Hematopoietic multipotent progenitor cell treated with erythropoietin and hydrocortisone succinate and interleukin-3 and kit ligand, for 8 days (in vitro differentiated cells): ENCODE results near the gene AMPD3.

ENCODE experiments used
- DNase-seq: peaks from one replicate; pipeline ENCODE4 v3.0.0-alpha.2; 2015

The AMPD3 gene

GRCh38 chr11:10506008-10506370, 50.9 kb downstream of the AMPD3 start:
- no peak for DNase-seq

DNA sequence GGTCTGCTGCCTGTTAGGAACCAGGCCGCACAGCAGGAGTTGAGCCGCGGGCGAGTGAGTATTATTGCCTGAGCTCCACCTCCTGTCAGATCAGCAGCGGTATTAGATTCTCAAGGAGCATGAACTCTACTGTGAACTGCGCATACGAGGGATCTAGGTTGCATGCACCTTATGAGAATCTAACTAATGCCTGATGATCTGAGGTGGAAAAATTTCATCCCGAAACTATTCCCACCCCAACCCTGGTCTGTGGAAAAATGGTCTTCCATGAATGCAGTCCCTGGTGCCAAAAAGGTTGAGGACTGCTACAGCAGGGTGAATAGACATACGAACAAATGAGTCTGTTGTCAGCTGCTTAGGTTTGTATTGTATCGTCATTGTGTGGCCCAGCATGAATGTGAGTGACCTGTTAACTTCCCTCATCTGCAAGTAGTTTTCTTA, 56.1 kb downstream of the AMPD3 start:
- DNase-seq: no peak

DNA sequence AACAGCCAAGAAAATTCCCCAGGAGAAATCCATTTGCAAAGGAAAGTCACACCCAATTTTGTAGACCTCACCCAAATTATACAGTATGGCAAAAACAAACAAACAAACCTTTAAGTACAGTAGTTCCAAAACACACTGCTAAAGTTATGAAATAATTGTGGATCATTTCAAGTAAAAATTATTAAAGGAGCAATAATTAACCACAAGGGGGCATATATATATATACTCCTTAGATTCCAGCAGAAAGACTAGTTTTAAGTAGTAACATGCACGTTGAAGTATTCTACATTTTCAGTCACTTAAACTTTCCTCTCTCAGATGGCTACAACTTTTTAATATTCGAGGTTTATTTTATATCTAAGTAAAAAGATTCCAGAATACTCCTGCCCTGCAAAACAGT, 59.1 kb downstream of the AMPD3 start:
- DNase-seq: peak; percentile 22

GRCh38 chr11:10514709-10515108, 59.6 kb downstream of the AMPD3 start:
- no peak for DNase-seq

DNA sequence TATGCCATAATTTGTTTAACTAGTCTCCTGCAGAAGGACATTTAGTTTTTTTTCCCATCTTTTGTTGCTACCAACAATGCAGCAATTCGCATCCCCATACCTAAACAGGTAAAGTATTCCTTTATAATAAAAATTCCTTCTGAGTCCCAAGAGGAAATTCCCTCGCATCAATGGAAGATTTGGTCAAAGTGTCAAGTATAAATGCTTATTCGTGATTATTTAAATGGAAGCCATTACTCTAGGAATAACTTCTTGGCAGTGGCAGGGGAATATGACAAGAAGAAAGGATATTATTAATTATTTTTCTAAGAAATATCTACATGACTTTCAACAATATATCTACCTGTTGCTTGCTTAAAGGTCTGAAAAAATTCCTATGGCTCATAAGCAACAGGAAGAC, 60.4 kb downstream of the AMPD3 start:
- no peak for DNase-seq

GRCh38 chr11:10518123-10518522, 63.1 kb downstream of the AMPD3 start:
- DNase-seq: no peak

DNA sequence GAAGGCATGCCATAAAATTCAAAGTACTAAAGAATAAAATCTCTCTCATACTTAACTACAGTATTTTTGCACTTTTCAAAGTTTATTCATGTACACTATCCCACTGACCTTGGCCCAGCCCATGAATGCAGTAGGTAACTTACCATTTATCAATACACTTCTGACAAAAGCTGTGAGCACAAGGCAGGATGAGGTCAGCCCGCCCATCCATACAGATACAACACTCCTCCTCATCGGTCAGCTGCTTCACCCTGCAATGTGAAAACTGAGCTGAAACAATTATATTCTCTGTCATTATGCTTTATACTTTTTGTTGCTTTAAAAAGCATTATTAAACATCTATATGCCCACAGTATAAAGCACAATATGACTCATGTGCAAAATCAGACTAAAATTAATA, 63.8 kb downstream of the AMPD3 start:
- DNase-seq: no peak

GRCh38 chr11:10519630-10520029, 64.6 kb downstream of the AMPD3 start:
- DNase-seq: no peak

DNA sequence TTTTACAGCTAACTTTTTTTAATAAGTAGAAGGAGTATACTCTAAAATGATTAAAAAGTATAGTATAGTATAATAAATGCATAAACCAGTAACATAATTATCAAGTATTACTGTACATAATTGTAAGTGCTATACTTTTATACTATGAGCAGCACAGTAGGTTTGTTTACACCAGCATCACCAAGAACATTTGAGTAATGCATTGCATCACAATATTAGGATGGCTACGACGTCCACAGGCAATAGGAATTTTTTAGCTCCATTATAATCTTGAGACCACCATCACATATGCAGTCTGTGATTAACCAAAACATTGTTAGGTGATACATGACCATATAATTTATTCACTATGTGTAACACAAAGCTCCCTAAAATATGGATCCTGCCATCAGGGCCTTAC, 65.5 kb downstream of the AMPD3 start:
- no peak for DNase-seq

GRCh38 chr11:10522276-10522675, 67.2 kb downstream of the AMPD3 start:
- DNase-seq: no peak

DNA sequence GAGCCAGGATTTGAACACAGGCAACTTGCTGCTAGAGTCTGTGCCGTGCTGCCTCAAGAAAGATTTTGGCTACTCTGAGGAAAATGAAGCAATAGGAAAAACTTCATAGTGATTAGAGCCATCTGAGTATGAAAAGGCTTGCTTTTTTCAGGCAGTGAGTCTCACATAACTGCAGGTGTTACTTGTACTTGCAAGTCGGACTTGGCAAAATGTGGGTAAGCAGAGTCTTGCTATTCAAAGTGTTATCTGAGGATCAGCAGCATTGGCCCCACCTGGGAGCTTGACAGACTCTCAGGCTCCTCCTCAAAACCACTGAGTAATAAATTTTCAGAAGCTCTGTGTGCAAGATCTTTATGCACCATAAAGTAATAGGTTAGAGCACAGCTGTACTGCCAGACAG, 67.9 kb downstream of the AMPD3 start:
- DNase-seq: no peak

GRCh38 chr11:10524471-10524870, 69.4 kb downstream of the AMPD3 start:
- no peak for DNase-seq

- no peak for DNase-seq
Measured at GRCh38 chr11:10526974-10527918, 72.2 kb downstream of the AMPD3 start.

DNA sequence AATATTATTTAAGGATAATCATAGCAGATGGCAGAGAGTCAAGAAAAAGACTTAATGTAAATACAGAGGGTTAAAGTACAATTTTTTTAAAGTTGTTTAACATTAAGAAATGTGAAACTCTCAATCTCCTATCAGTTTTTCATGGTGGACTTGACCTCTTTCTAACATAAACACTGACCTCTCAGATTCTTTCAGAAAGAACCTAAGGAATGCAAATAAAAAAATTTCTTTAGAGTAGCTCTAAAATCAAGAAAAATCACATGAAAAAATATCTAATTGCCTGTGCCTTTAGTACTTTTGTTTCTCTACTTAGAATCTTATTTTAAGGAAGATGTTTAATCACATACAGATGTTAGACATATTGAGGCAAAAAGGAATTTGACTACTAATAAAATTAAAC, 73.1 kb downstream of the AMPD3 start:
- DNase-seq: no peak

GRCh38 chr11:10529279-10529678, 74.2 kb downstream of the AMPD3 start:
- DNase-seq: no peak

DNA sequence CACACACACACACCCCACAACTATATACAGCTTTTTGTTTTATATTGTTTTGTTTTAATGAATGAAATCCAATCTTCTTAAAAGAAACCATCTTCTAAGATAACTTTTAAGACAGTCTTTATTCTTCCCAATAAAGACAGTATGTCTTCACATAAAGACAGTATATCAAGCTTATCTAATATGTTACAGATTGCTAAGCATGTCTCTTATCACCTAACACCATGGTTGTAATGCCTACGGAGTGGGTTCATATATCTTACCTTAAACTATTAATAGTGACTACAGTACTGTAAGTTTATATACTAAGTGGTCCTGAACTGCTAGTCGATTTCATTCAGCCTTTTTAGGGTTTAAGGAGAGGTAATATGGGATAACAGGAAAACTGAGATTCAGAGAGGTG, 77.5 kb downstream of the AMPD3 start:
- DNase-seq: peak; percentile 52

- DNase-seq: no peak
Measured at GRCh38 chr11:10533323-10533722, 78.3 kb downstream of the AMPD3 start.

- no peak for DNase-seq
Measured at GRCh38 chr11:10534316-10534715, 79.3 kb downstream of the AMPD3 start.

DNA sequence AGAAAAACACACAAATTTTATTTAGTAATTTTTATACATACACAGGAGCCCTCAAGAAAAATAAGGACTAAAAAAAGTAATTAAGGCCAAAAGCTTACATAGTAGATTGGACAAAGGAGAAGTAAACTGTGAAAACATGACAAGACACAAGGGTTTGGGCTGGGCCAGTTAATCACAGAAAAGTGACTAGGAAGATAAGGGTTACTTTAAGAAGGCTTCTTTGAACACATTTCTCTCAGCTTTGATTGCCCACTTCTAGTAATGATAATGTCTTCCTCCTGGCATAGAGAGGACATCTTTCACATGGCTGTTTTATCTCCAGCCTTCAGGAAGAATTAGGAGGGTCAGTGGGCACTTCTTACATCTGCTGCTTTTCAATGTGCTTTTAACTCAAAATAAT, 82.5 kb downstream of the AMPD3 start:
- DNase-seq: peak; percentile 66

DNA sequence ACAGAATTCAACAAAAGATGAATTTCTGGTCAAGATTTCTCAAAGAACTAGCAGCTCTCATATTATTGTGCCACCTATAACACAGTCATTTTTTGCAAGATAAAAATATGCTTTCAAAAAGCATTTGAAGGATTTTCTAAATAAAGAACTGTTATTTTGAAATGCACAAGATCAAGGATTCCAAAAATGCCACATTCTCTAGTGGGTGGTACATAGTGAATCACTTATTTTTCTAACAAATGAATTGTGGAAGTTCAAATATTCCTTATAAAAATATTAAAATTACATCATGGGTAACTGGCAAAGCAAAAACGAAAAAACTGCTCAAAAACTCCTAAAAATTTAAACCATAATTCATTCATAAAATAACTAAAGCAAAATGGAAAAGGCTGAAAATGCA, 83.9 kb downstream of the AMPD3 start:
- DNase-seq: no peak

DNA sequence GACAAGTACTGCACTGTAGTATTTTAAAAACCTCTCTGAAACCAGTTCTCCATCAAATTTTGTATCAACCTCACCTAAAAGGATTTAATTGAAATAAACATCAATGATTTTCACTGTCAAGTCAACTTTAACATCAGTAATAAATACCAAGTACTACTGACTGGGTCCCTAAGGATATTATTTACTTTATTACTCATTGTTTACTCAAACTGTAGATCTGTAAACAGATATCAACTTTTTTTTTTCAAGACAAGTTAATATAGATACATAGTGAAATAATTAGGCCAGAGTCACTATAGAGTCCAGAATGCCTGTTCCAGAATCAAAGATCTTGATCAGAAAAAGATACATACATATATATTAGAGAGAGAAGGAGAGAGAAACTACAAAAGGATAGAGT, 84.3 kb downstream of the AMPD3 start:
- no peak for DNase-seq

GRCh38 chr11:10540546-10540914, 85.5 kb downstream of the AMPD3 start:
- DNase-seq: no peak

- peak; percentile 91 for DNase-seq
Measured at GRCh38 chr11:10540915-10541560, 86.0 kb downstream of the AMPD3 start, which contains the start of gene RNF141. Gene RNF141, minus strand, starts transcription at chr11:10541187. Its CDS starts 7,029 bp downstream, at chr11:10534158.

- no peak for DNase-seq
Measured at GRCh38 chr11:10541561-10541930, 86.5 kb downstream of the AMPD3 start.
